GM21737 (cell line): Measurements from ENCODE around the gene DDX11.
"Not testable (repeated sequence)": the region's sequence is repeated elsewhere in the genome, so short reads cannot be mapped to it uniquely, and the experiment has no call there.

Experiments used
- ATAC-seq: cut with Tn5 transposase; IDR thresholded peaks from one replicate; pipeline ENCODE4 v1.9.1; 2021; ENCODE audit warnings: mild to moderate bottlenecking, moderate library complexity; ENCODE audit not compliant: unreplicated experiment

The DDX11 gene

GRCh38 chr12:31121022-31121728 is 47.5 kb downstream of the DDX11 start:
- ATAC-seq = not testable (repeated sequence)

DNA sequence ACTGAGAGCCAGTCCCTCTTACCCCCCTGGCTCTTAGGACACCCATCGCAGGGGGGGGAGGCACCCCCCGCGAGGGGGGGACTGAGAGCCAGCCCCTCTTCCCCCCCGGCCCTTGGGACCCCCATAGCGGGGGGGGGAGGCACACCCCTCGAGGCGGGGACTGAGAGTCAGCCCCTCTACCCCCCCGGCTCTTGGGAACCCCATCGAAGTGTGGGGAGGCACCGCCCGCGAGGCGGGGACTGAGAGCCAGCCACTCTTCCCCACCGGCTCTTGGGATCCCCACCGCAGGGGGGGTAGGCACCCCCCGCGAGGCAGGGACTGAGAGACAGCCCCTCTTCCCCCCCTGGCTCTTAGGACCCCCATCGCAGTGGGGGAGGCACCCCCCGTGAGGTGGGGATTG is 48.8 kb downstream of the DDX11 start:
- ATAC-seq = no peak

GRCh38 chr12:31124158-31124557 is 50.5 kb downstream of the DDX11 start:
- ATAC-seq = not testable (repeated sequence)

- ATAC-seq = not testable (repeated sequence)
Measured at GRCh38 chr12:31125171-31125570, 51.5 kb downstream of the DDX11 start.

GRCh38 chr12:31127209-31127848 is 53.7 kb downstream of the DDX11 start:
- not testable (repeated sequence) for ATAC-seq

DNA sequence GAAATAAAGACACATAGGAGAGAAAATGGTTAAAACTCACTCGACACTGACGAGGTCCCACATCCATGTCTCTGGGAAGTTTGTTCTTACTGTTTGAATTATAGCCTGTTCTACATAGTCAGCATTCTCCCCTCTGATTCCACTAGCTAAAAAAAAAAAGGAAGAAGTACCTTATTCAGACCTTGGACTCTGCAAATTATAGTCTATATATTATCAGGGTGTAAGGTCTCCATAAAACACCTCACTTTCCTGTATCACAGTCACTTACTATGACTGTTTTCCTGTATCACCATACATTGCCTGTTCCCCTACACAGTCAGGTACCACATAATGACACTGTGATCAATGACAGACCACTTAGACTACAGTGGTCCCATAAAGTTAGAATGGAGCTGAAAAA is 62.9 kb downstream of the DDX11 start:
- ATAC-seq = not testable (repeated sequence)

DNA sequence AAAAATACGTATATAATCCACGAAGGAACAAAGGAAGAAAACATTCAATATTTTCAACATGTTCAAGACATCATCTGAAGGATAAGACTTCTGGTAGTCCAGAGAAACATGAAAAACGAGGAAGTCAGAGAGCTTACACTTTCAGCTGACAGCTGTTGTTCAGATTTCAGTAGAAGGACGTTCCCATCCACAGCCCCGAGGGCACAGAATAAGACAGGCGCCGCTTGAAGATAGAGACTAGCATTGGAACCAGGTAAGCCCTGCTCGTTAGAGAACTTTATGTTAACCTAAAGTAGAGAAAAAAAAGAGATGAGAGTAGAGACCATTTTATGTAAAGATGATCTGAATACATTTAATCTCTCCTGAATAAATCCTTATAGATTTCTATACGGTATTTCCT is 71.1 kb downstream of the DDX11 start:
- ATAC-seq = not testable (repeated sequence)

DNA sequence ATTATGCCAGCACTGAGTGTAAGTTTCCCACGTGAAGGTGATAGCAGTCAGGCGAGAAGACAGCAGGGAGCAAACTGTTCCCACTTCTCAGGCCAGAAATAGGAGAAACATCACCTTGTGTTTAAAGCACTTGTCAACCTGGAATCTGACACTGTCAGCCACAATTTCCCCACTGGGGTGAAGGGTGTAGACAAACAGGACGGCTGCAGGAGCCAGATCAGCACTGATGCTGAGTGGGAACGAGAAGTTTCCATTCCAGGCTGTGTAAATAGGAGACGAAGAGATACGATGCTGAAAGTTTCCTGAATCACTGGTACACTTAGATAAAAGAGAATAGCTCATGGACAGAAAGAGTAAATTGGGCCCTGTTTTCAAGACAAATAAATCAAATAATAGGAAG is 71.6 kb downstream of the DDX11 start:
- not testable (repeated sequence) for ATAC-seq

DNA sequence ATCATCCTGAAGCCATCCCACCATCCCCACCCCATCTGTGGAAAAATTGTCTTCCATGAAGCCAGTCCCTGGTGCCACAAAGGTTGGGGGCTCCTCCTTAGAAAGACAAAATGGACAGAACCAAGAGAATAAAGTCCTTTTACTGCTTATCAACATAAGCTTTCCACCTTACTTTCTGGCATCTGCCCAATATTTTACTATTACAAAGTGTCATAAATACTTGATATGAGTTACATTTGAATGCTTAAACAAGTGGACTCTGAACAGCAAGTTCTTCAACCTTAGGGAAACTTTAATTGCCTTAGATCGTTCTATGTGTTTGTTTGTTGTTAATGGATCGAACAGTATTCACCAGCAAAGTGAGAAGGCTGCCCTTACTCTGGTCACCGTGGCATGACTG is 73.8 kb downstream of the DDX11 start:
- not testable (repeated sequence) for ATAC-seq

GRCh38 chr12:31150766-31151165 is 77.1 kb downstream of the DDX11 start:
- ATAC-seq = not testable (repeated sequence)
